Measurements from ENCODE around the gene PSMB5.
A peak's percentile ranks its signal among the peaks of the same experiment; 100 is the strongest.
"Not testable (repeated sequence)": the region's sequence is repeated elsewhere in the genome, so short reads cannot be mapped to it uniquely, and the experiment has no call there.

PSMB5 gene

GRCh38 chr14:23005451-23006187, 29.1 kb downstream of the PSMB5 start:
- no peak overlapping the region for H3K4me3 ChIP-seq (ENCODE audit: low read depth, low read length)
- no peaks in the 10 kb centered on the region for H3K36me3 ChIP-seq (ENCODE audit: control insufficient read depth in 2 of 2, insufficient read depth in 1 of 2, low read length in 2 of 2)
- TF ChIP-seq ZNF24 (tag by site-specific recombination; IDR thresholded peaks at IDR 0.05), result no peak
- no peak overlapping the region for H3K27ac ChIP-seq (ENCODE audit: extremely low read depth, low read depth, low read length)
- H3K4me1 ChIP-seq (ENCODE audit: control insufficient read depth, insufficient read depth, low read length), result peaks cover 8% of the 10 kb centered on the region; the same call in 1 of the 2 replicates
- H3K9me3 ChIP-seq (ENCODE audit: control insufficient read depth, insufficient read depth, low read depth, low read length), result no peaks in the 10 kb centered on the region
- CTCF ChIA-PET, result interaction anchor here (0.7 to 4.0 kb wide), 15 partner anchors 9 to 78 kb away, joined by 3 to 53 read pairs (median 5); partner anchors contain the start of genes AJUBA and CDH24
- POLR2A ChIA-PET, result interaction anchor here (0.8 to 3.5 kb wide), 12 partner anchors 10 to 66 kb away, joined by 3 to 50 read pairs (median 10); partner anchors contain the start of genes AJUBA, CDH24, HAUS4 and PSMB5

GRCh38 chr14:23004274-23004673, 30.4 kb downstream of the PSMB5 start:
- not testable (repeated sequence) for H3K4me1 ChIP-seq (ENCODE audit: control insufficient read depth, insufficient read depth, low read length); H3K4me3 ChIP-seq (ENCODE audit: low read depth, low read length); H3K36me3 ChIP-seq (ENCODE audit: control insufficient read depth in 2 of 2, insufficient read depth in 1 of 2, low read length in 2 of 2); H3K9me3 ChIP-seq (ENCODE audit: control insufficient read depth, insufficient read depth, low read depth, low read length); H3K27ac ChIP-seq (ENCODE audit: extremely low read depth, low read depth, low read length)
- ChIA-PET CTCF (interaction anchor here (0.7 to 1.0 kb wide), 2 partner anchors 17 to 18 kb away, joined by 3 to 9 read pairs; no protein-coding TSS in a partner anchor), POLR2A (interaction anchor here (0.9 kb wide), 1 partner anchor 9 kb away, joined by 4 read pairs; no protein-coding TSS in a partner anchor)

GRCh38 chr14:23002592-23002991, 32.1 kb downstream of the PSMB5 start:
- ChIA-PET CTCF (no interaction called here), POLR2A (interaction anchor here (2.1 kb wide), 1 partner anchor 56 kb away, joined by 9 read pairs; no protein-coding TSS in a partner anchor)
- Histone ChIP-seq H3K36me3 (ENCODE audit: control insufficient read depth in 2 of 2, insufficient read depth in 1 of 2, low read length in 2 of 2) (no peaks in the 10 kb centered on the region), H3K27ac (ENCODE audit: extremely low read depth, low read depth, low read length) (no peak overlapping the region), H3K4me3 (ENCODE audit: low read depth, low read length) (no peak overlapping the region), H3K9me3 (ENCODE audit: control insufficient read depth, insufficient read depth, low read depth, low read length) (no peaks in the 10 kb centered on the region), H3K4me1 (ENCODE audit: control insufficient read depth, insufficient read depth, low read length) (0 out of 2 replicates have a peak, but pooled peaks cover 3% of the 10 kb centered on the region)
- TF ChIP-seq ZNF121 (tag by site-specific recombination; IDR thresholded peaks at IDR 0.05) (peak; percentile 69), ZSCAN16 (tag by site-specific recombination; IDR thresholded peaks at IDR 0.05) (no peak)

DNA sequence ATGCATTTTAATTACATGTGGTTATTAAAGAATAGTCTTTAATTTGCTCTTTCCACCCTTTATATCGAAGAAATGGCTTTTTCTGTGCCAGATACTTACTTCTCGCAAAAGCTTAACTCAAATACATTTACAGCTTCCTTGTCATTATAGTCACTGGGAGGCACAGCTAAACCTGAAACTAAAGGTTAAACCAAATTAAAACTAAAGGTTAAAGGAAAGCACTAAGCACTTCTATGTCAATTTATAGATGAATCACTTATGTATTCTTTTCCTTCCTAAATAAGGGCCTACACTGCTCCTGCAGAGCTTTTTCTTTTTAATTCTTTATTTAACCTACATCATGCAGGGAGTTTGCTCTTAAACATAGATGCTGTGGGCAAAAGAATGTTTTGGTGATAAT, 33.8 kb downstream of the PSMB5 start:
- H3K9me3 ChIP-seq (ENCODE audit: control insufficient read depth, insufficient read depth, low read depth, low read length), result no peaks in the 10 kb centered on the region
- ChIA-PET CTCF (interaction anchor here (0.6 to 1.9 kb wide), 3 partner anchors 8 to 441 kb away, joined by 4 to 10 read pairs (median 8); no protein-coding TSS in a partner anchor), POLR2A (interaction anchor here (0.7 to 2.1 kb wide), 3 partner anchors 27 to 443 kb away, joined by 3 to 9 read pairs (median 4); no protein-coding TSS in a partner anchor)
- peaks cover 7% of the 10 kb centered on the region for H3K4me1 ChIP-seq (ENCODE audit: control insufficient read depth, insufficient read depth, low read length)
- no peak overlapping the region for H3K27ac ChIP-seq (ENCODE audit: extremely low read depth, low read depth, low read length)
- H3K4me3 ChIP-seq (ENCODE audit: low read depth, low read length), result no peak overlapping the region
- TF ChIP-seq ZFHX2 (tag by site-specific recombination; conservative IDR thresholded peaks at IDR 0.05), result no peak
- TF ChIP-seq ZNF670 (tag by site-specific recombination; IDR thresholded peaks at IDR 0.05; ENCODE audit: low read depth), result no peak
- TF ChIP-seq ZNF658 (tag by site-specific recombination; IDR thresholded peaks at IDR 0.05), result no peak
- no peak for TF ChIP-seq ZBTB8A (tag by site-specific recombination; IDR thresholded peaks at IDR 0.05)
- TF ChIP-seq ZNF785 (tag by site-specific recombination; IDR thresholded peaks at IDR 0.05), result no peak
- no peak for TF ChIP-seq SP3 (tag by site-specific recombination; IDR thresholded peaks at IDR 0.05)
- no peak for TF ChIP-seq ZNF560 (tag by site-specific recombination; IDR thresholded peaks at IDR 0.05; ENCODE audit: borderline replicate concordance)
- no peak for TF ChIP-seq ZBTB1 (tag by site-specific recombination; IDR thresholded peaks at IDR 0.05)
- no peak for TF ChIP-seq ZNF513 (tag by site-specific recombination; IDR thresholded peaks at IDR 0.05)
- TF ChIP-seq, protein P1, sequence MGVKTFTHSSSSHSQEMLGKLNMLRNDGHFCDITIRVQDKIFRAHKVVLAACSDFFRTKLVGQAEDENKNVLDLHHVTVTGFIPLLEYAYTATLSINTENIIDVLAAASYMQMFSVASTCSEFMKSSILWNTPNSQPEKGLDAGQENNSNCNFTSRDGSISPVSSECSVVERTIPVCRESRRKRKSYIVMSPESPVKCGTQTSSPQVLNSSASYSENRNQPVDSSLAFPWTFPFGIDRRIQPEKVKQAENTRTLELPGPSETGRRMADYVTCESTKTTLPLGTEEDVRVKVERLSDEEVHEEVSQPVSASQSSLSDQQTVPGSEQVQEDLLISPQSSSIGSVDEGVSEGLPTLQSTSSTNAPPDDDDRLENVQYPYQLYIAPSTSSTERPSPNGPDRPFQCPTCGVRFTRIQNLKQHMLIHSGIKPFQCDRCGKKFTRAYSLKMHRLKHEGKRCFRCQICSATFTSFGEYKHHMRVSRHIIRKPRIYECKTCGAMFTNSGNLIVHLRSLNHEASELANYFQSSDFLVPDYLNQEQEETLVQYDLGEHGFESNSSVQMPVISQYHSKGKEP (tag by site-specific recombination; IDR thresholded peaks at IDR 0.05), result no peak
- TF ChIP-seq ZNF555 (tag by site-specific recombination; conservative IDR thresholded peaks at IDR 0.05), result no peak
- TF ChIP-seq ZNF837 (tag by site-specific recombination; IDR thresholded peaks at IDR 0.05), result no peak
- TF ChIP-seq ZNF660 (tag by site-specific recombination; IDR thresholded peaks at IDR 0.05), result no peak
- no peak for TF ChIP-seq ZNF155 (tag by site-specific recombination; IDR thresholded peaks at IDR 0.05)
- no peak for TF ChIP-seq ZNF561 (tag by site-specific recombination; IDR thresholded peaks at IDR 0.05; ENCODE audit: borderline replicate concordance)
- no peaks in the 10 kb centered on the region for H3K36me3 ChIP-seq (ENCODE audit: control insufficient read depth in 2 of 2, insufficient read depth in 1 of 2, low read length in 2 of 2)

Measured in HEK293 (cell line).